HEK293 (cell line): Measurements from ENCODE around the gene TRAT1.

Experiments used
- CTCF ChIA-PET: fragments of 350-600 bp; formaldehyde crosslinking; extraction: SDS; loops from one replicate; lab custom pipeline; 2021; ENCODE audit warnings: antibody characterized with exemption; lab: Yijun Ruan, JAX
- POLR2A ChIA-PET: fragments of 300-600 bp; formaldehyde crosslinking; extraction: SDS; loops from one replicate; lab custom pipeline; 2020; ENCODE audit warnings: antibody characterized with exemption, inconsistent platforms; lab: Yijun Ruan, JAX
- H3K27ac ChIP-seq: fragments of 200-500 bp; sonication (Bioruptor generic); 2 replicates; pipeline ENCODE4 v1.5.1; 2014; ENCODE audit warnings: low read depth, low read length, control low read depth, inconsistent platforms; ENCODE audit errors: extremely low read depth
- H3K36me3 ChIP-seq, 2 experiments: fragments of 200-500 bp in 1 of 2; sonication (Bioruptor generic) in 1 of 2; 1 replicate in 1 of 2; 2 replicates in 1 of 2; pipeline ENCODE4 v1.5.1; 2014 to 2017; ENCODE audit warnings: inconsistent platforms in 2 of 2, low read length in 2 of 2; ENCODE audit not compliant: control insufficient read depth in 2 of 2, insufficient read depth in 1 of 2
- H3K4me1 ChIP-seq: fragments of 200-500 bp; sonication (Bioruptor generic); 2 replicates; pipeline ENCODE4 v1.5.1; 2014; ENCODE audit warnings: mild to moderate bottlenecking, low read length, inconsistent platforms; ENCODE audit not compliant: control insufficient read depth, insufficient read depth
- H3K4me3 ChIP-seq: 2 replicates; pipeline ENCODE4 v1.5.1; 2011; ENCODE audit warnings: low read depth, mild to moderate bottlenecking, control low read depth, low read length, moderate library complexity
- H3K9me3 ChIP-seq: fragments of 200-500 bp; sonication (Bioruptor generic); 2 replicates; pipeline ENCODE4 v1.5.1; 2014; ENCODE audit warnings: low read depth, low read length, inconsistent platforms; ENCODE audit not compliant: control insufficient read depth, insufficient read depth
- RBAK ChIP-seq: fragments of 450-650 bp; formaldehyde crosslinking; IDR thresholded peaks from 2 replicates; pipeline ENCODE4 v1.5.1; 2016; ENCODE audit warnings: missing biosample characterization, missing genetic modification characterization
- ZBTB17 ChIP-seq: fragments of 450-650 bp; formaldehyde crosslinking; IDR thresholded peaks from 2 replicates; pipeline ENCODE4 v1.5.1; 2016; ENCODE audit warnings: missing biosample characterization, missing genetic modification characterization
- ZNF292 ChIP-seq: fragments of 450-650 bp; formaldehyde crosslinking; IDR thresholded peaks from 2 replicates; pipeline ENCODE4 v1.5.1; 2016; ENCODE audit warnings: low read depth, missing biosample characterization, missing genetic modification characterization, borderline replicate concordance
- ZNF677 ChIP-seq: fragments of 450-650 bp; IDR thresholded peaks from 2 replicates; pipeline ENCODE4 v1.5.0; 2018; ENCODE audit warnings: missing biosample characterization, mild to moderate bottlenecking, missing genetic modification characterization, moderate library complexity

TRAT1 gene

DNA sequence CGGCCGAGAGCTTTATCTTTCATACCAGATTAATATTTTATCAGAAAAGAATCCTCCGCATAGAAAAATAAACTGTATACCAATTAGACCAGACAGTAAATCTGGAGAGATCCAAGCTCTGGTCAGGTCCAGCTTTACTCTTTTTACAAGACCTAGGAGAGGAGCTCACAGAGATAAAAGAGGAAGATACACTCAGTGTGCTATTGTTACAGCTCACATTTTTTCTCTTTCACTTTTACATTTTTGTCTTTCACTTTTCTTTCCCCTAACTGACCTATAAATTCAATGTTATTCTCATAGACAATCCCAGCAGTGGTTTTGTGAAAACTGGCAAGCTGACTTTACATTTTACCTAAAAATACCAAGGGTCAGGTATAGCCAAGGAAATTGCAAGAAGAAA lies 75.3 kb downstream of the TRAT1 start (continued):
- no peak for TF ChIP-seq ZNF677 (tag by site-specific recombination)
- TF ChIP-seq ZNF292 (tag by site-specific recombination), result no peak
- no peak for TF ChIP-seq RBAK (tag by site-specific recombination)

- ChIA-PET CTCF (no interaction called here), POLR2A (no interaction called here)
- Histone ChIP-seq H3K4me1 (no peaks in the 10 kb centered on the region), H3K36me3 (no peaks in the 10 kb centered on the region), H3K4me3 (no peak overlapping the region), H3K9me3 (no peaks in the 10 kb centered on the region), H3K27ac (no peak overlapping the region)
- TF ChIP-seq ZBTB17 (tag by site-specific recombination), result no peak
These were observed 76.9 kb downstream of the TRAT1 start for GRCh38 chr3:108899530-108899929.
